GM23248 (cell line): ENCODE data around the gene RTN4R.

ENCODE experiments used
- EZH2 ChIP-seq: fragments of 200-600 bp; sonication (generic); IDR thresholded peaks from 2 replicates; pipeline ENCODE4 v1.6.1; 2018; ENCODE audit warnings: antibody characterized with exemption, mild to moderate bottlenecking; ENCODE audit not compliant: insufficient read depth, poor library complexity, severe bottlenecking
- EZH2phosphoT487 ChIP-seq: fragments of 200-600 bp; sonication (generic); IDR thresholded peaks from 2 replicates; pipeline ENCODE4 v1.6.1; 2018; ENCODE audit warnings: antibody characterized with exemption, moderate library complexity, mild to moderate bottlenecking, low read depth; ENCODE audit not compliant: insufficient read depth

- TF ChIP-seq EZH2phosphoT487 = no peak
- TF ChIP-seq EZH2 = no peak
Measured at GRCh38 chr22:20244250-20244648, 23.9 kb downstream of the RTN4R start.
